Measurements from ENCODE around the gene RRP7A.
"Not testable (repeated sequence)": the region's sequence is repeated elsewhere in the genome, so short reads cannot be mapped to it uniquely, and the experiment has no call there.

The RRP7A gene

GRCh38 chr22:42535082-42535731 lies 15.6 kb upstream of the RRP7A start:
- not testable (repeated sequence) for DNase-seq

- no peak for DNase-seq
These were observed 14.0 kb upstream of the RRP7A start for GRCh38 chr22:42533638-42533977.

GRCh38 chr22:42531401-42532084 lies 11.9 kb upstream of the RRP7A start:
- DNase-seq, result not testable (repeated sequence)

- DNase-seq, result not testable (repeated sequence)
These were observed 9.8 kb upstream of the RRP7A start for GRCh38 chr22:42529435-42529834.

GRCh38 chr22:42528591-42529307 lies 9.2 kb upstream of the RRP7A start:
- no peak for DNase-seq

GRCh38 chr22:42522546-42522945 lies 3.0 kb upstream of the RRP7A start:
- DNase-seq, result no peak

- DNase-seq, result no peak
These were observed 1.6 kb upstream of the RRP7A start for GRCh38 chr22:42521228-42521546.

GRCh38 chr22:42518638-42519524 lies 715 bp downstream of the RRP7A start:
- not testable (repeated sequence) for DNase-seq

- DNase-seq, result not testable (repeated sequence)
These were observed 2.5 kb downstream of the RRP7A start for GRCh38 chr22:42517103-42517502.

- no peak for DNase-seq
These were observed 3.7 kb downstream of the RRP7A start for GRCh38 chr22:42515896-42516295.

- DNase-seq, result not testable (repeated sequence)
These were observed 4.3 kb downstream of the RRP7A start for GRCh38 chr22:42515304-42515703.

- DNase-seq, result not testable (repeated sequence)
These were observed 5.3 kb downstream of the RRP7A start for GRCh38 chr22:42514331-42514730.

GRCh38 chr22:42512273-42512990 lies 7.2 kb downstream of the RRP7A start:
- DNase-seq, result not testable (repeated sequence)

- DNase-seq, result no peak
These were observed 8.2 kb downstream of the RRP7A start for GRCh38 chr22:42511401-42511891.

- DNase-seq, result no peak
These were observed 10.0 kb downstream of the RRP7A start for GRCh38 chr22:42509548-42509947.

GRCh38 chr22:42508975-42509364 lies 10.6 kb downstream of the RRP7A start:
- DNase-seq, result peak; percentile 40

GRCh38 chr22:42508327-42508974 lies 11.1 kb downstream of the RRP7A start:
- DNase-seq, result peak; percentile 34

- DNase-seq, result no peak
These were observed 18.8 kb downstream of the RRP7A start for GRCh38 chr22:42500836-42501179.

GRCh38 chr22:42500161-42500835 lies 19.3 kb downstream of the RRP7A start:
- peak; percentile 83 for DNase-seq

GRCh38 chr22:42499773-42500160 lies 19.8 kb downstream of the RRP7A start:
- not testable (repeated sequence) for DNase-seq

GRCh38 chr22:42495533-42496141 lies 24.0 kb downstream of the RRP7A start:
- not testable (repeated sequence) for DNase-seq

All from stimulated activated CD4-positive, alpha-beta T cell treated with anti-CD3 and anti-CD28 coated beads, Interleukin-15, amount 100 ng/mL, for 24 hours (primary cell).